Psoas muscle (tissue), 8 donors: ENCODE results near the gene FGR. TPM values are rescaled to one million over a fixed set of nuclear protein-coding genes. Genes with fewer than 3 reads are reported as not detected.

Experiments
- ATAC-seq, 4 donors: fragments of 200-7000 bp; cut with Tn5 transposase; one replicate each; pipeline ENCODE4 v1.9.1; 2020; ENCODE audit warnings: moderate library complexity in 3 of 4, mild to moderate bottlenecking in 2 of 4
- DNase-seq, 2 donors: peaks; one replicate each; pipeline ENCODE4 v3.0.0-alpha.2; 2020
- H3K27ac ChIP-seq: fragments of 200-600 bp; one replicate; pipeline ENCODE4 v1.8.0; 2022
- H3K27me3 ChIP-seq, 3 donors: fragments of 200-600 bp in 1 of 3; one replicate each; pipeline versions ENCODE4 v1.6.1 to v1.8.0; 2013 to 2022; ENCODE audit warnings: low read length in 2 of 3, mild to moderate bottlenecking in 2 of 3, moderate library complexity in 1 of 3; ENCODE audit not compliant: insufficient read depth in 3 of 3
- H3K36me3 ChIP-seq, 2 donors: fragments of 200-600 bp in 1 of 2; one replicate each; pipeline versions ENCODE4 v1.6.1 to v1.8.0; 2013 to 2022; ENCODE audit warnings: low read depth in 1 of 2, mild to moderate bottlenecking in 1 of 2, moderate library complexity in 1 of 2; ENCODE audit not compliant: insufficient read depth in 1 of 2
- H3K4me1 ChIP-seq: fragments of 200-600 bp; one replicate; pipeline ENCODE4 v1.8.0; 2022
- H3K4me3 ChIP-seq: fragments of 200-600 bp; one replicate; pipeline ENCODE4 v1.8.0; 2022; ENCODE audit warnings: mild to moderate bottlenecking
- H3K9me3 ChIP-seq: fragments of 200-600 bp; one replicate; pipeline ENCODE4 v1.8.0; 2022
- WGBS, 3 donors: extraction: QIAGEN DNeasy Blood & Tissue Kit; methylation state at CpG; one replicate each; pipeline versions ENCODE4 v1.1.6 to v1.1.7; 2013; 5-methylcytosine and 5-hydroxymethylcytosine counted together
- intact Hi-C, 2 donors: fragments of 100-400 bp; cut with DNase I; formaldehyde crosslinking; loops; one replicate each; pipeline versions ENCODE4 v1.11.0 to v1.14.2; 2022
- polyA plus RNA-seq, 3 donors: library from polyadenylated mRNA; stranded (reverse); fragments of 200-250 nt; gene quantifications; one replicate each; pipeline ENCODE4 v1.2.3, GENCODE V29; 2013
- total RNA-seq, 4 donors: library from RNA; stranded (reverse); fragmentation: NEBNext Ultra II Directional in 2 of 4; extraction: Animal tissue kit (Norgen Biotek cat#: 25700) in 2 of 4; gene quantifications; one replicate each; pipeline versions ENCODE4 v1.2.1 to v1.2.4, GENCODE V29; 2021 to 2023
- TF ChIP-seq, protein P1 (sequence below): fragments of 200-600 bp; IDR thresholded peaks from one replicate; pipeline ENCODE4 v1.8.0; 2022; ENCODE audit warnings: antibody characterized with exemption
- donor health status: healthy with polysubstance abuse.
- donor health status: DM: no; HTN: no; CAD: no; lungs with moderate emphysema.
- donor health status: Bipolar disorder and iron deficiency.
- donor health status: healthy.
- donor health status: DM: yes; HTN: yes; CAD: no.
- donor health status: DM: no; HTN: no; CAD: no.
- donor health status: DM: no; HTN: no; CAD: no.
- donor health status: DM: yes; HTN: yes; CAD: no.

Gene FGR
- total and polyA plus RNA-seq, 7 donors: 1.3 to 3.8 (median 2.8) TPM

DNA sequence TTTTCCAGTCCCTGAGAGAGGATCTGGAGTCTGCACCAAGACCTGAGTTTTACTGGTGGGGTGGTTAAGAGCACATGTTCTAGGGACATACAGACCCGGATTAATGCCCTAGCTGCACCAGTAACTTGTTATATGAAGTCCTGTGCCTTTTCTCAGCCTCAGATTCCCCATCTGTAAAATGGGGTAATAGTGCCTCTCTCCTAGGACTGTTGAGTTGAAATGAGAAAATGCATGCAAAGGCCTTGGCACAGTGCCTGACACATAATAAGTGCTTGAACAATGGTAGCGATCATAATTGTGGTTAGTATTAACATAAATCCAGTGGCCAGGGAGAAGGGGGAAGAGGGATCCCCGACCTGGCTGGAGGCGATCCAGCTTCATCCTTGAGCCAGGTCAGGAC, 43.4 kb downstream of the FGR start:
- Histone ChIP-seq H3K27me3 (no peaks in the 10 kb centered on the region), H3K4me1 (peaks cover 97% of the 10 kb centered on the region), H3K27ac (peak overlapping the region; percentile 62), H3K4me3 (no peak overlapping the region), H3K9me3 (no peaks in the 10 kb centered on the region), H3K36me3 (peaks cover 0 to 22% of the 10 kb centered on the region in 2 donors)
- no peak for DNase-seq
- no peak for ATAC-seq
- intact Hi-C loops: no loop called here
- 46 to 53% (median 49%) methylated on average over 4 of the region's 4 CpGs for WGBS, 3 donors
- TF ChIP-seq, protein P1, sequence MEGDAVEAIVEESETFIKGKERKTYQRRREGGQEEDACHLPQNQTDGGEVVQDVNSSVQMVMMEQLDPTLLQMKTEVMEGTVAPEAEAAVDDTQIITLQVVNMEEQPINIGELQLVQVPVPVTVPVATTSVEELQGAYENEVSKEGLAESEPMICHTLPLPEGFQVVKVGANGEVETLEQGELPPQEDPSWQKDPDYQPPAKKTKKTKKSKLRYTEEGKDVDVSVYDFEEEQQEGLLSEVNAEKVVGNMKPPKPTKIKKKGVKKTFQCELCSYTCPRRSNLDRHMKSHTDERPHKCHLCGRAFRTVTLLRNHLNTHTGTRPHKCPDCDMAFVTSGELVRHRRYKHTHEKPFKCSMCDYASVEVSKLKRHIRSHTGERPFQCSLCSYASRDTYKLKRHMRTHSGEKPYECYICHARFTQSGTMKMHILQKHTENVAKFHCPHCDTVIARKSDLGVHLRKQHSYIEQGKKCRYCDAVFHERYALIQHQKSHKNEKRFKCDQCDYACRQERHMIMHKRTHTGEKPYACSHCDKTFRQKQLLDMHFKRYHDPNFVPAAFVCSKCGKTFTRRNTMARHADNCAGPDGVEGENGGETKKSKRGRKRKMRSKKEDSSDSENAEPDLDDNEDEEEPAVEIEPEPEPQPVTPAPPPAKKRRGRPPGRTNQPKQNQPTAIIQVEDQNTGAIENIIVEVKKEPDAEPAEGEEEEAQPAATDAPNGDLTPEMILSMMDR: no peak

DNA sequence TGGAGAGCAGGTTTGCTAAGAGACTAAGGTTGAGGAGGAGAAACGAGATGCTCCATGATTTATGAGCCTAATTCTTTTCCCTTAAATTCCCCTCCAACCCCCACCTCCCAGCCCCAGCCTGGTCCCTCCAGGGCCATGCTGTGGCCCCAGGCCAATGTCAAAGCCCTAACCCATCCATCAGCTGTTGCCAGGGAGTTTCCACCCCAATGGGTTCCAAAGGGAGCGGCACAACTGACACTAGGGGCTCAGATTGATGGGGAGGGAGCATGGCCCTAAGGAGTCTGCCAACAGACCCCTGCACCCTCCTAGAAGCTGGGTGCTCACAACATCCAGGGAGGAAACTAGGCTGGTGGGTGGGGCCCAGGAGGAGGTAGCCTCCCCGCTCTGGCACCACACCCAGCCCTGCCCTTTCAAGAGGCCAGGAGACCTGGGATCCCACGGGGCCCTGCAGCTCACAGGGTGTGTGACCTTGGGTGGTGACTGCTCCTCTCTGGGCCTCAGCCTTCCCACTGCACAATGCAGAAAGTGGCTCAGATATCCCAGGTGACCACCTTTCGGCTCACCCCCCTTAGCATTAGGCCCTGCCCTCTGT, 44.0 kb downstream of the FGR start:
- H3K9me3 ChIP-seq: no peaks in the 10 kb centered on the region
- 32 to 44% (median 37%) methylated on average over 5 of the region's 5 CpGs for WGBS, 3 donors
- peaks cover 0 to 22% of the 10 kb centered on the region in 2 donors for H3K36me3 ChIP-seq
- ATAC-seq: no peak
- DNase-seq: no peak
- H3K4me1 ChIP-seq: peaks cover 97% of the 10 kb centered on the region
- TF ChIP-seq, protein P1: no peak
- intact Hi-C loops: no loop called here
- H3K27ac ChIP-seq: peak overlapping the region; percentile 62
- no peak overlapping the region for H3K4me3 ChIP-seq
- no peaks in the 10 kb centered on the region for H3K27me3 ChIP-seq

DNA sequence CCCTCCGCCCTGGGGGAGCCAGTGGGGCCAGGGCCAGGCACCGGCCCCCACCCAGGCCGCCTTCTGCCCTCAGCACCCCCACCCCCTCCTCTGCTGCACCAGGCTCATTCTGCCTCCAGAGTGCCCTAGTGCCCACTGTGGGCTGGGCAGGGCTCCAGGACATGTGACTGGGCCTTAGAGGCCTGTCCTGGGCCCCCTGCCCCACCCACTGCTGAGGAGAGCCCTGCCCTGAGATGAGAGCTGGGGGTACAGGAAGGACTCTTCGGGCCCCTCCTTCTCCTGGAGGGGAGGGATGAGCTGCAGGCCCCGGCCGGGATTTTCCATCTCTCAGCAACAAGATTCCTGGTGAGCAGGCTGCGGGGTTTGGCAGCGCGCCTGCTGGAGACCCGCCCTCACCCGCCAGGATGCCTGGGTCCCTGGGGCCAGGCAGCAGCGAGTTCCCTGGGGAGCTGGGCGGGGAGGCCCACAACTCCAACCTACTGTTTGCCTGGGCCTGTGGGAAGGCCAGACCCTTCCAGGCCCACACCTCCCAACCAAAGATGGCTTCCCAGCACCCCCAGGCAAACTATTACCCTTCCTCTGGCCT, 45.1 kb downstream of the FGR start:
- no peaks in the 10 kb centered on the region for H3K9me3 ChIP-seq
- peaks cover 0 to 30% of the 10 kb centered on the region in 2 donors for H3K36me3 ChIP-seq
- peak overlapping the region; percentile 62 for H3K27ac ChIP-seq
- TF ChIP-seq, protein P1: no peak
- intact Hi-C loops: no loop called here
- WGBS, 3 donors: 19 to 30% (median 25%) methylated on average over 12 to 13 of the region's 13 CpGs
- H3K4me1 ChIP-seq: peaks cover 89% of the 10 kb centered on the region
- ATAC-seq (peak; percentile 8 to 27 (median 12)), DNase-seq (peak in 1 of 2 donors; percentile 67)
- H3K4me3 ChIP-seq: no peak overlapping the region
- H3K27me3 ChIP-seq: no peaks in the 10 kb centered on the region

DNA sequence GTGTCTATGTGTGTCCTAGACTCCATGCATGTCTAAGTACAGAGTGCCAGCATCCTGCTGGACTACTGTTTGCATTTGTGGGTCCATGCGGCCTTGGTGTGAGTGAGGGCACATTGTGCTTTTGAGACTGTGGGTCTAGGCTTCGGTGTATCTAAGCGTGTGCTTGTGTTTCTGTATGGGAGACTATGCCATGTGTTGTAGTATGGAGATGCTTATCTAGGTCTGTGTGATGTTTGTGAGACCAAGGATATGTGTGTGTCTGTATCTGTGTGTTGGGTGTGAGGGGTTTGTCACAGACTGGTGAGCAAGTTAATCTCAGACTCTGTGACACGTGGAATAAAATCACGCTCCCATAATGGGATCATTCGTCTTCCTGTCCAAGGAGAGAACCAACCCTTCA, 45.5 kb downstream of the FGR start:
- Histone ChIP-seq H3K4me3 (no peak overlapping the region), H3K27me3 (no peaks in the 10 kb centered on the region), H3K36me3 (peaks cover 0 to 32% of the 10 kb centered on the region in 2 donors), H3K9me3 (no peaks in the 10 kb centered on the region), H3K4me1 (peaks cover 84% of the 10 kb centered on the region), H3K27ac (peak overlapping the region; percentile 62)
- DNase-seq: no peak
- no peak for ATAC-seq
- WGBS, 3 donors: 36 to 59% (median 40%) methylated on average over 6 of the region's 6 CpGs
- intact Hi-C loops: no loop called here
- TF ChIP-seq, protein P1: no peak
